Hematopoietic multipotent progenitor cell (in vitro differentiated cells): ENCODE results near the gene TMEM181. TPM values are rescaled to one million over a fixed set of nuclear protein-coding genes. Genes with fewer than 3 reads are reported as not detected.
"Not testable (repeated sequence)": the region's sequence is repeated elsewhere in the genome, so short reads cannot be mapped to it uniquely, and the experiment has no call there.

Experiments
- DNase-seq, 3 donors: peaks; one replicate each; pipeline ENCODE4 v3.0.0-alpha.2; 2011 to 2015; ENCODE audit warnings: low read depth in 2 of 3, low spot score in 2 of 3
- total RNA-seq: library from RNA; depleted of rRNA; stranded (reverse); fragments of >200 nt; gene quantifications from one replicate; pipeline ENCODE4 v1.2.3, GENCODE V29; 2012

TMEM181 gene
- total RNA-seq, 1 donor = 14.3 TPM

- no peak for DNase-seq
Measured at GRCh38 chr6:158633127-158633526, 73.2 kb downstream of the TMEM181 start.

GRCh38 chr6:158634695-158635426, 75.0 kb downstream of the TMEM181 start:
- DNase-seq = peak in 1 of 3 donors; percentile 29

- DNase-seq = no peak
Measured at GRCh38 chr6:158635427-158636073, 75.7 kb downstream of the TMEM181 start.

GRCh38 chr6:158636778-158637177, 76.9 kb downstream of the TMEM181 start:
- DNase-seq = no peak

- DNase-seq = no peak
Measured at GRCh38 chr6:158638324-158638854, 78.5 kb downstream of the TMEM181 start.

- DNase-seq = no peak
Measured at GRCh38 chr6:158639056-158639455, 79.2 kb downstream of the TMEM181 start.

- DNase-seq = no peak
Measured at GRCh38 chr6:158640519-158640918, 80.6 kb downstream of the TMEM181 start.

- no peak for DNase-seq
Measured at GRCh38 chr6:158642097-158642601, 82.3 kb downstream of the TMEM181 start.

- DNase-seq = no peak
Measured at GRCh38 chr6:158643836-158644230, 83.9 kb downstream of the TMEM181 start.

- peak; percentile 81 to 87 (median 82) for DNase-seq
Measured at GRCh38 chr6:158644231-158645063, 84.6 kb downstream of the TMEM181 start, which contains the start of gene DYNLT1. Gene DYNLT1 (minus strand): TSS chr6:158644743. CDS start chr6:158644708, 35 bp downstream.

- no peak for DNase-seq
Measured at GRCh38 chr6:158645064-158646022, 85.5 kb downstream of the TMEM181 start.

- no peak for DNase-seq
Measured at GRCh38 chr6:158646023-158646910, 86.4 kb downstream of the TMEM181 start.

GRCh38 chr6:158647501-158647900, 87.6 kb downstream of the TMEM181 start:
- no peak for DNase-seq

GRCh38 chr6:158648682-158649131, 88.8 kb downstream of the TMEM181 start:
- no peak for DNase-seq

- peak; percentile 49 to 84 (median 65) for DNase-seq
Measured at GRCh38 chr6:158649289-158650143, 89.6 kb downstream of the TMEM181 start, which contains the start of gene SYTL3. Gene SYTL3 (plus strand): TSS chr6:158650054. CDS start chr6:158663269, 13,215 bp downstream.

- not testable (repeated sequence) for DNase-seq
Measured at GRCh38 chr6:158651981-158652737, 92.3 kb downstream of the TMEM181 start.
